GM10266 (cell line): ENCODE measurements around the gene MYL10.

Experiments
- DNase-seq: peaks from one replicate; pipeline ENCODE4 v3.0.0; 2012; ENCODE audit errors: extremely low spot score
- TF ChIP-seq, protein P1 (sequence below): IDR thresholded peaks from 2 replicates; pipeline ENCODE4 v1.5.1; 2012; ENCODE audit warnings: mild to moderate bottlenecking, low read depth; ENCODE audit not compliant: control insufficient read depth, insufficient read depth; ENCODE audit errors: missing control alignments

Gene MYL10

GRCh38 chr7:101635484-101635883 is 6.4 kb upstream of the MYL10 start:
- TF ChIP-seq, protein P1, sequence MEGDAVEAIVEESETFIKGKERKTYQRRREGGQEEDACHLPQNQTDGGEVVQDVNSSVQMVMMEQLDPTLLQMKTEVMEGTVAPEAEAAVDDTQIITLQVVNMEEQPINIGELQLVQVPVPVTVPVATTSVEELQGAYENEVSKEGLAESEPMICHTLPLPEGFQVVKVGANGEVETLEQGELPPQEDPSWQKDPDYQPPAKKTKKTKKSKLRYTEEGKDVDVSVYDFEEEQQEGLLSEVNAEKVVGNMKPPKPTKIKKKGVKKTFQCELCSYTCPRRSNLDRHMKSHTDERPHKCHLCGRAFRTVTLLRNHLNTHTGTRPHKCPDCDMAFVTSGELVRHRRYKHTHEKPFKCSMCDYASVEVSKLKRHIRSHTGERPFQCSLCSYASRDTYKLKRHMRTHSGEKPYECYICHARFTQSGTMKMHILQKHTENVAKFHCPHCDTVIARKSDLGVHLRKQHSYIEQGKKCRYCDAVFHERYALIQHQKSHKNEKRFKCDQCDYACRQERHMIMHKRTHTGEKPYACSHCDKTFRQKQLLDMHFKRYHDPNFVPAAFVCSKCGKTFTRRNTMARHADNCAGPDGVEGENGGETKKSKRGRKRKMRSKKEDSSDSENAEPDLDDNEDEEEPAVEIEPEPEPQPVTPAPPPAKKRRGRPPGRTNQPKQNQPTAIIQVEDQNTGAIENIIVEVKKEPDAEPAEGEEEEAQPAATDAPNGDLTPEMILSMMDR = no peak
- no peak for DNase-seq

DNA sequence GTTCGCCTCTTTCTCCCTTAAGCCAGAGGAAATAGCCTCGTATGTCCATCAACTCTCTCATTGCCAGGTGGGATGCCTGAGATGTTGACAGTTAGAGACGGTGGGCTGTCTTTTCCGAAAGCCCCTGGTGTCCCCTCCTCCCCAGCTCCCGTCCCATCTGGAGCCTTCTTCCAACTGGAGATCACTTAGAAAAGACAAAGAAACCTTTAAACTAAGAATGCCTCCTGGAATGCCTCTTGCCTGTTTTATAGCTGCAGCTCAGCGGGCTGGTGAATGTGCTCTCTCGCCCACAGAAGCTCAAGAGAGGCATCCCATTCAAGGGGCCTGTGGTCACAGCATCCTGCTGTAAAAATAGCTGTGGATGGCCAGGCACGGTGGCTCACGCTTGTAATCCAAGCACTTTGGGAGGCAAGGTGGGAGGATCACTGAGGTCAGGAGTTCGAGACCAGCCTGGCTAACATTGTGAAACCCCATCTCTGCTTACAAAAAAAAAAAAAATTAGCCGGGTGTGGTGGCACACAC is 5.2 kb upstream of the MYL10 start:
- no peak for DNase-seq
- TF ChIP-seq, protein P1 = no peak

GRCh38 chr7:101633511-101633910 is 4.4 kb upstream of the MYL10 start:
- no peak for DNase-seq
- TF ChIP-seq, protein P1 = no peak

DNA sequence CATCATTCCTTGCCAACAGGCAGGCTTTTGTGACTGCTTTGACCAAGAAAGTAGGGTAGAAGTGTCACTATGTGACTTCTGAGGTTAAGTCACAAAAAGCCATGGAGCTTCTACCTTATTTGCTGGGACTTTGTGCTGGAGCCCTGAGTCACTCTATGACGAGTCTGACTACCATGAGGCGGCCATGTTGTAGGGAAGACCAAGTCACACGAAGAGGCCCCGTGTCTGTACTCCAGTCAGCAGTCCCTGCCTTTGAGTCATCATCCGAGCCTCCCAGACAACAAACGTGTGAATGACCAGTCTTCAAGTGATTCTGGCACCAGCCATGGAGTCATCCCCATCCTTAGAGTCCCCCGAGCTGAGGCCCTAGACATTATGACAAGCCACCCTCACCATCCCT is 3.5 kb upstream of the MYL10 start:
- DNase-seq = no peak
- TF ChIP-seq, protein P1 = no peak

DNA sequence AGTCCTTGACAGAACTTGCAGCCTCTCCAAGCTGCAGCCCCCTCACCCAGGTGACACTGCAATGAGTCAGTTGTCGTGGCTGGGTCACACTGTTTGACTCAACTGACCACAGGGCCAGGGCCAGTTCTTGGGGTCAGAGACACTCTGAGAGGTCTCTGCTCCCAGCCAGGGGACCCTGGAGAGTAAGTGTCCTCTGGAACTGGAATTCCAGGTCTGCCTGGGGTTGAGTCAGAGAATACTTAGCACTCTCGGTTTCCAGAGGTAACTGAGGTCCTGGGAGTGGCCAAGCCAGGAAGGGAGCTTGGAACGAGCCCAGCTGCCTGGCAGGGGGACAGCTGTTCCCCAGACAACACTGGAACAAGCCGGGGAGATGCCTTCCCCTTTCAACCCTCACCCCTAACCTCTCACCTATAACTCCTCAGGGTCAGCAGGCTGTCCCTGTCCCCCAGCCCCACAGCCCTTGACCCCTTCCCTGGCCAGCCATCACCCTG is 2.2 kb upstream of the MYL10 start:
- no peak for DNase-seq
- TF ChIP-seq, protein P1 = no peak

- DNase-seq = no peak
- TF ChIP-seq, protein P1 = no peak
These were observed 1.5 kb upstream of the MYL10 start for GRCh38 chr7:101630591-101630990.

DNA sequence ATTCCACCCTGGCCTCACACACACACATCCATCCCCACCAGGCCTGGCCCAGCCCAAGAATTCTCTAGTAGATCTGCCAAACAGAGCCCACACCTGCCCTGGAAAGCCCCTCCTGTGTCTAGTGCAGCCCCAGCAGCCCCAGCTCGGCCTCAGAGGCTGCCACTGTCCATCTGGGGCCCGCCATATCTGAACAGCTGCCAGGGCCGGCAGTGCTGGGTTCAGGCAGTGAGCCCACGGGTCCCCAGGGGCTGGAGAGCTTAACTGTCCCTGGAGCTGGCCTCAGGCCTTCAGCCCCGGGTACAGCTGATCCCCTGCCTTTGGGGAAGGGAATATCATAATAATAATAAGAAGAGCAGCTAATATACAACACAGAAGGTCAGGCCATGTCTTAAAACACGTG is 574 bp downstream of the MYL10 start:
- TF ChIP-seq, protein P1 = no peak
- DNase-seq = no peak
